ENCODE measurements around the gene MX2.
"Not testable (repeated sequence)": the region's sequence is repeated elsewhere in the genome, so short reads cannot be mapped to it uniquely, and the experiment has no call there.

Gene MX2, protein sequence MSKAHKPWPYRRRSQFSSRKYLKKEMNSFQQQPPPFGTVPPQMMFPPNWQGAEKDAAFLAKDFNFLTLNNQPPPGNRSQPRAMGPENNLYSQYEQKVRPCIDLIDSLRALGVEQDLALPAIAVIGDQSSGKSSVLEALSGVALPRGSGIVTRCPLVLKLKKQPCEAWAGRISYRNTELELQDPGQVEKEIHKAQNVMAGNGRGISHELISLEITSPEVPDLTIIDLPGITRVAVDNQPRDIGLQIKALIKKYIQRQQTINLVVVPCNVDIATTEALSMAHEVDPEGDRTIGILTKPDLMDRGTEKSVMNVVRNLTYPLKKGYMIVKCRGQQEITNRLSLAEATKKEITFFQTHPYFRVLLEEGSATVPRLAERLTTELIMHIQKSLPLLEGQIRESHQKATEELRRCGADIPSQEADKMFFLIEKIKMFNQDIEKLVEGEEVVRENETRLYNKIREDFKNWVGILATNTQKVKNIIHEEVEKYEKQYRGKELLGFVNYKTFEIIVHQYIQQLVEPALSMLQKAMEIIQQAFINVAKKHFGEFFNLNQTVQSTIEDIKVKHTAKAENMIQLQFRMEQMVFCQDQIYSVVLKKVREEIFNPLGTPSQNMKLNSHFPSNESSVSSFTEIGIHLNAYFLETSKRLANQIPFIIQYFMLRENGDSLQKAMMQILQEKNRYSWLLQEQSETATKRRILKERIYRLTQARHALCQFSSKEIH

DNA sequence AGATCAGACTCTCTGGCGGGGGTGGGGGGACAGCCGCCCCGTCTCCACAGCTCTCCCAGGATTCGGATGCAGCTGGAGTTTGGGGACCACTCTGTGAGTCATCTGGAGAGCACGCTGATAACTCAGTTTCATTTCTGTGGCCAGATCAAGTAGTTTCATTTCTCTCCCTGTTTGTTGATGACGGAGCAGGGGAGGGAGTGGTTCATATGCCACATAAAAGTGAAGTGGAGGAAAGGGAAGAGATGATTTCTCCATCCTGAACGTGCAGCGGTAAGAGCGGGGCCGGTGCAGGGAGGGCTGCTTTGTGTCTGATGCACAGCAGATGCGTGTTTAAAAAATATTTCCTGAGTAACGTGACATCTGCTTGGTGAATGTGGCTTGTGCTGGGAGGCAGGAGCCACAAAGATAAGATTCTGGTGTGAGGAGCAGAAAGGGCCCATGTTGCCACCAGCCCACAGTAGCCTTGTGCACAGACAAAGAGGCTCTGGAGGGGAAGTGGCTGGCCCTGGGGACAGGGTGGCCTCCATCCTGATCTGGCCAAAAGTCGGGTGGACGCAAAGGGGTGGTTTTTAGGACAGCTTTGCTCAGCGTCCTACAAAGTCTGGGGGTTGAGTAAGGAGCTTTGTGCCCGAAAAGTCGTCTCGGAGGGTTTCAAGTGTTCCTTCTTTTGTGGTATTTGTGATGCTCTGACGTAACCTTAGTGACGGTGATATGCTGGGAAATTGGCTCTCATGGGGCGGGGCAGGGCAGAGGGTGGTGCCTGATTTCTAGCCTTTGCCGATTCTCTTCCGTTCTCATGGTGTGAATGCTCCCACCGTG, at the start of gene MX2:
Gene MX2, plus strand, starts transcription at position 242 of the 819 bp plus-strand sequence. CDS start 14,880 bp downstream, outside the sequence.
- peak in 3 of 4 experiments; percentile 27 to 76 (median 67) for DNase-seq

DNA sequence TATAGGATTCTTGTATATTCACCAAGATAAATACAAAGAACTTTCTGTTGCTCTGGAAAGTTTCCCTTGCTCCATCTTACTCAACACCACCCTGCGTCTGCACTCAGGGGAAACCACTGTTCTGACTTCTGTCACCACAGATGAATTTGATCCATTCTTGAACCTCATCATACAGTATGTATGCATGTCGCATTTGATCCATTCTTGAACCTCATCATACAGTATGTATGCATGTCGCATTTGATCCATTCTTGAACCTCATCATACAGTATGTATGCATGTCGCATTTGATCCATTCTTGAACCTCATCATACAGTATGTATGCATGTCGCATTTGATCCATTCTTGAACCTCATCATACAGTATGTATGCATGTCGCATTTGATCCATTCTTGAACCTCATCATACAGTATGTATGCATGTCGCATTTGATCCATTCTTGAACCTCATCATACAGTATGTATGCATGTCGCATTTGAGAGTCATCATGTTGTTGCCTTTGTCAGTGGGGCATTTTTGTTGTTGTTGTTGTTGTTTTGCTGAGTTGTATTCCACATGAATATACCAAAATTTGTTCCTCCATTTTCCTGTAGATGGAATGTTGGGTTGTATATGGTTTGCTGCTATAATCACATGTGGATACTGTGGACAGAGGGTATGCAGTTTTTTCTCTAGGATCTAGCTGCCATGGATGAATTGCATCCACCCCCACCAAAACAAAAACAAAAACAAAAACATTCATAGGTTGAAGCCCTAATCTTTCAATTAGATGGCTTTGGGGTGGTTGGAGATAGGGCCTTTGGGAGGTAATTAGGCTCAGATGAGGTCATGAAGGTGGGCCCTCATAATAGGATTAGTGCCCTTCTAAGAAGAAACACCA, 48.3 kb upstream of the MX2 start:
- not testable (repeated sequence) for DNase-seq

DNA sequence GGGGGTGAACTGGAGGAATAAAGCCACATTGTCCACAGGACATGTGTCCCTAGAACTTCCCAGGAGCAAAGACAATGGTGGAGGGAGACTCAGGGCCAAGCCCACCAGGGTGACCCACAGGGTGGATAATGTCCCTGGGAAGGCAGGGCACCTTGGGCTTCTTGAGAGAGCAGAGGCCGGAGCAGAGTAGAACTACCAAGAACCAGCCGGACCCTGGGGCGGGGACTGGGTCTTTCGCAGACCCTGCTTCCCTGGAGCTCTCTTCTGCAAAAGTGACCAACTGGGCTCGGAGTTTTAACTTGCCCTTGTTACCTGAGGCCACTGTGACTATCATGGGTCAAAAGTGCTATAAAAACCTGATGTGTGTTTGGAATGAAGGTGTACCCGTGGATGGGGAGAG, 46.1 kb upstream of the MX2 start:
- DNase-seq, result no peak

DNA sequence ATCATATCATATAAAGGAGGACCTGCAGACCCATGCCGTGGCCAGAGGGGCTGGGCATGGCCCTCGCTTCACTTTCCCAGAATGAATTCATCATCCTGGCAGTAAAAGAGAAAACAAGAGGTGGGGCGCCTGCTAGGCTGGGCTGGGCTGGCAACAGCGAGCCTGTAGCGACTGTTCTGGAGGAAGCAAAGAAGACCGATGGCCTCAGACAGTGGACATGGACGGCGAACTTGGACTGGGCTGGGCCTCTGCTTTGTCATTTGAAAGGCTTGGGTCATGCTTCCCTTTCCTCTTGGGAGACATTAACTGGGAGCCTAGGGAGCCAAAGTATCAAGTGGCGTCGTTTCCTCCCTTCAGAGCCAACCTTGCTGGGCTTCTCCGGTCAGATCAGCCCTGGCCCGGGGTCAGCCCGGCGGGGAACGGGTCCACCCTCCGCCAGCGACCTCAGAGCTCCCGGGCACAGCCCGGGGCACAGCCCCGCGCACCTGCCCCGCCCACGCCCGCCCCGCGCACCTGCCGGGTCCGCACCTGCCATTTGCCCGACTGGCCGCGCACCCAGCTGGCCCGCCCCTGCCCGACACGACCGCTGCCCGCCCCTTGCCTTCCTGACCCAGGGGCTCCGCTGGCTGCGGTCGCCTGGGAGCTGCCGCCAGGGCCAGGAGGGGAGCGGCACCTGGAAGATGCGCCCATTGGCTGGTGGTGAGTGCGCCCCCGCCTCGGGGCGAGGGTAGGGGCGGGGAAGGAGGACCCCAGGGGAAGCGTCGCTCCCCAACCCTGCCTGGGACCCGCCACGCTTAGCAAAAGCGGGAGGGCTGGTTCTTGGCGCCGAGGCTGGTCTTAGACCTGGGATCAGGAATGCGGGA, 45.4 kb upstream of the MX2 start, which contains the start of gene FAM3B:
Gene FAM3B, plus strand, starts transcription at position 602 of the 863 bp plus-strand sequence. Its CDS starts 79 bp downstream, at position 681.
- no peak for DNase-seq

DNA sequence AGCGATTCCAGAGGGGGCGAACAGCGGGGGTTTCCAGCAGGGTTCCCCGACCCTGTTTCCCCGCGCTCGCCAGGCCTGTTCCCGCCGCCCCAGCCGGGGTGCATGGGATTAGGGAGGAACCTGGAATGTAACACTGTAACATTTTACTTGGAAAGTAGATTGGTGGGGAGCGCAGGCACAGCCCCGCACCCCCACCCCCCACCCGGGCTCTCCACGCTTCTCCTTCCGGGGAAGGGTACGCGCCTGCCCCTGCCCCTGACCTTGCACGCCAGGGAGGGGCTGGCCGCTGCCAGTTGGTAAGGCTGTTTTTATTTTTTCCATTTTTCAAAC, 44.8 kb upstream of the MX2 start:
- DNase-seq, result no peak

DNA sequence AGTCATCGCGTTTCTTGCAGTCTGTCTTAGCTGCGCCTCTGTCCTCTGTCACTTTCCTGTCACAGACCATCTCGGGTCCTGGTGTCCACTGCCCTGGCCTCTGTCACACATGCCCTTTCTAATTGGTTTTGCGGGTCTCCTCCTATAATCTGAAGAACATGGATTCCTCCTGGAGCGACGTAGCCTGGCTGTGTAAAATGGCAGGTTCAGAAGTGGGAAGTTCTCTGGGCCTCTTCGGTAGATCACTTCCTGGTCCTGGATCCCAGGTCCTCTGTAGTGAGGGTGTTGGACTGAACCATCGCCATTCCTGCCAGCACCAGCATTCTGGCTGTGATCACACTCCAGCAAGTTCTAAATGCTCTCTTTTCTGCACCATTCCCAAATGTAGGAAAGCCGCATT, 44.4 kb upstream of the MX2 start:
- DNase-seq, result no peak

DNA sequence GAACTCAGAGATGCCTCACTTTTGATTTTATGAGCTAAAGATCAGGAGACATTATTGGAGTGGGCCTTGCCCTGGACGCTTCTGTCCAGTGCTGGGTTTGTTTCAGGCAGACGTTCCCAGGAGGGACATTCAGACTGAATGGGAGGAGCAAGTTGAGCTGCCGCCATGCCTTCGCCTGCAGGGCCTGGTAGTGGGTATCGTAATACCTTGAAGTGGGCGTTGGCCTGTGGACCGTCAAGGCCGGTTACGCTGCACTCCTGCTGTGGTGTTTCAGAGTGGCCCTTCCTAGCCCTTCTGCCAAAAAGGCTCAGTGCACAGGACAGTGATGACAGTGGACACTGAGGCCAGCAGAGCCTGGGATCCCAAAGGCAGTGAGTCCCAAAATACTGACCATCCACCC, 43.6 kb upstream of the MX2 start:
- no peak for DNase-seq

DNA sequence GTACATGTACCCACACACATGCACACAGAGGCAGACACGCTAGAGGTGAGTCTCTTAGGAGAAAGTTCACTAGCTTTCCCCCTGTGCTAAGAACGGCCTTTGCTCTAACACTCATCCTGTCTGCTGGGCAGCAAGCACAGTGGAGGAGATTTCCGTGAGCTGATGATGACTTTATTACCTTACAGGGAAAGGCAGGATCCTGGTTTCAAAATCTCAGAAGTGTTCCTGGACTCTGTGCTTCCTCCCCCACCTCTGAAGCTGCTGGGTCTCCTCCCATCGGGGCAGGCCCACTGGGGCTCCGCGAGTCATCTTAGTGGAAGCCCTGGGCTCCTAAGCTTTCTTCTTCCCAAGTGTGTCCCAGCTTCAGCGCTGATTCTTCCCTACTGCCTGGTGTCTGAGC, 42.6 kb upstream of the MX2 start:
- no peak for DNase-seq

DNA sequence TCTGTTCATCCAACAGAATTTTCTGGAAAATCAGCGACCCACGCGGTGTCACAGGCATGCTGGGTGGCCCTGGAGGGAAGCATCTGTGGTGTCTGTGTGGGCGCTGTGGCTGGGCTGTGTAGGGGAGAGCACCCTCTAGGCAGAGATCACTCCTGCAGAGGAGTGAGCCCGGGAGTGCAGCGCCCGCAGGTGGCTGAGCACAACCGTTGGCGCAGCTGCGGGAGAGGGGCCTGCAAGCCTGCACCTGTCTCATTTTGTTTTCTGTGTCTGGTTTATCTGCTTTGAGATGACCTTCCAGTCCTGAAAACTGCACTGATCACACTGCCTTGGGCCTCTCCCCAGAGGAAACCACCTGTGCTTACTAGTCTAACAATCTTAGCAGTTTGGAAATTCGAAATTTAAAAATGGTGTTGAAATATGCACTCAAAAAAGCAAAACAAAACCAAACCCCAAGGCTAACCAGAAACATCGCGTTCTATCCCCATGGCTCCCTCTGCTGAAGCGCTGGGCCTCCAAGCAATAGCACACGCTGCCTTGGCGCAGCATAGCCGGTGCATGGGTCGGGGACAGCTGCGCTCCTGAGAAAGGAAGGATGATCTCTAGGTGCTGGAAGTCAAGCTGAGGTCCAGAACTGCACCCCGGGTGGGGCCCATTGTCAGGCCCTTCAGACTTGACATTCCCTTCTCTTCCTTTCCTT, 40.5 kb upstream of the MX2 start:
- no peak for DNase-seq

DNA sequence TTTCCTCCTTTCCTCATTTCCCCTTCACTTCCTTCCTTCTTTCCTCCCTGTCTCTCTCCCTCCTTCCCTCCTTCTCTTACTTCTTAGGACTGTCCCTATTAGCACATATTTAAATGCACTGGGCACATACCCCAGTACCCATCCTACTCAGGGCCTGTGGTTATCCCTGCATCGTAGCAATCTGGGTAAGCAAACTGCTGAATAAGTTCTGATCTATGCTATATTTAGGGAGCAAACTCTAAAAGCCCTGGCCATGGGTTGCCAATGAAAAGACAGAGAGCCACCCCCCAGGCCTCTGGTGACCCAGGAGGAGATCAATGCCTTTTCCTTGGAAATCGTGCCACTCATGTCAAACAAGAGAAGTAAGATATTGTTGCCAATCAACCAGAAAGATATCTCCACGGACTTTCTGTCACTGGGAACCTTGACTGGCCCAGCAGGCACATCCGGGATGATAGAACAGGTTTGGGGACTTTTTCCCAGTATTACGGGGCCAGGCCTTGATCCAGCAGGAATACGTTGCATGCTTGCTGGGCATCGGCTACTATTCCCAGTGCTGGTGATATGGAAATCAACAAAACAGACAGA, 39.8 kb upstream of the MX2 start:
- DNase-seq, result no peak

DNA sequence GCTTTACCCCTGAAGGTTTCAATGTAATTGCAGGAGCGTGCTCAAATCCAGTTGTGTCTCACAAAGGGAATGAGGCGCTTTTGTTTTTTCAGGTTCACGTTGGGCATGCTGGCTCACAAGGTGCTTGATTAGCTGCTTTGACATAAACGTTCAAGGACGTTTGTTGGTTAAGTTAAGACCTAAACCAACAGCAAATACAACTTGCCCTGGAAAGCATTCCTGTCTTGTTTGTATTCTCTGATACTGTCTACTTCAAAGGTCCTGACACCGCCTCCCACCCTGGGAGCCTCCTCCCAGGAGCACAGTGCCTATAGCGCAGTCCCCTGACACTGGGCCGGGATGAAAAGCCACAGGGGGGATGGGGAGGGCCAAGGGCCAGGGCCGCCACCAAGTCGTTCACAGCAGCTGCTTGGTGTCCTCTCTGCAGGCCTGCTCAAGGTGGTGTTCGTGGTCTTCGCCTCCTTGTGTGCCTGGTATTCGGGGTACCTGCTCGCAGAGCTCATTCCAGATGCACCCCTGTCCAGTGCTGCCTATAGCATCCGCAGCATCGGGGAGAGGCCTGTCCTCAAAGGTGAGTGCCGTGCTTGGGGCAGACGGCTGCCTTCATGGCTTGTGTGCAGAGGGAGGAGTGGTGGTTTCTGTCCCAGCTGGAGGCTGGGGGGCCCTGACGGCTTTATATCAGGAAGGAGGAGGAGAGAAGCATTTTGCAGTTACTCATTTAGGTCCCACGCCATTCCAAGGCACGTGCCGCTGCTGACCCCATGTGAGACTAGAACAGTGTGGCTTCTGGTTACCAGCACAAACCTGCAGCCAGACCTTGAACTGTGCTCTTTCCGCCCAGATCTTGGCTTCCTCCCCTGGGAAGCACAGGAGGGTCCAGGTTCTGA, 39.1 kb upstream of the MX2 start:
- no peak for DNase-seq

DNA sequence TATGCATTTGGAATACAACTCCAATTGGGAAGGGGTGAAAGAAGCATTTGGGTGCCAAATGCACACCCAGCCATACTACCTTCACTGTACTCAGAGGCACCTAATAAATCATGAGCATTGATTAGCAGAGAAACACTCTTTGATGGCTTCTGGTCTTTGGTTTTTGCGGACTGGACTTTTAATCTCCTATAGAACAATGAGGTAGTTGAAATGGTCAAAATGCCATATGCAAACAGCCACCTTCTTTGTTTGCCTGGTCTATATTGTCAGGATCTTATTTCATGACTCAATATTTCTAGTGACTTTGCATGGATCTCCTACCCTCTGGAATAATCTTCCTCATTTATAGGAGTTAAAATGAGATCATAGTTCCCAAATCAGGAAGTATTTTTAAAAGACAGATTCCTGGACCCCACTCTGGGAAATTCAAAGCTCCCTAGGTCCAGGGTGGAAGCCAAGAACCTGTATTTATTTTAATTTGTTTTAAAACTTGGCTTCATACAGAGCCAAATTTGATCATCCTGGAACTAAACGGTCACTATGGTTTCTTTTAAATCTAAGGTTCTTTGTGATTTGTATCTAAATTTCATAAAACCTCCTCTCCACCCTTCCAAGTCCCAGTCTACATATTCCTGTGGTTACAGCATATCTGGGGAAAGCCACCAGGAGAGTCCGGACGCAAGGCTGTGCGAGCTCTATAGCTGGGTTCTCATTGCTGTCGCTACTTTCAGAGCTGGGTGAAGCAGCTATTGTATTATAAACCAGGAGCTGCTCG, 36.5 kb upstream of the MX2 start:
- no peak for DNase-seq

DNA sequence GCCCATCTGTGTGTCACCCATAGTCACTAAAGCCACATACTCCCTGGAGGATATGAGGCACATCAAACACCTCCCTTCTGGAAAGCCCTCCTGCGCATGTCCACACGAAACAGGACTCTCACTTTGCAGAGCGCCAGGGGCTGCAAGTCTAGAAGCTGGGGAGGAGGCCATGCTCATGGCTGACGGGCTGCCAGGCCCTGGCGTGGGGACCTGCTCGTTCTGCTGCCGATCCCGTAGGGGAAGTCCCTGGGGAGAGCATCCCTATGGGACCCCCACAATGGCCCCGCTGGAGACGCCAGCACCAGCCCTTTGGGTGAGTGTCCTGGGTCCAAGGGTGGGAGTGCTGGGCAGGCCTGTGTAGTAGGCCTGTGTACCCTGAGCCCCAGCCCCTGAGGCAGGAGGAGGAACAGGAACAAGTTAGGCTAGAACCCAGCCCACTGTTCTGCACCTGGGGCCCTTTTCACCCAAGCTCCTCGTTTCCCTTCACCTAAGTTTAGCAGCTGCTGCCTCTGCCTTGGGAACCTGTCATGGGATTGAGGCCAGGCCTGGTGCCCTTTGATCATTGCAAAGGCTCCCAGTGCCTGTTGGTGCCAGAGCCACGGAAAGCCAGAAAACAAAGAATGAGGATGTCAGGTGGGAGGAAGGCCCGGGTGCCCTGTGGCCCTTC, 35.3 kb upstream of the MX2 start:
- no peak for DNase-seq

DNA sequence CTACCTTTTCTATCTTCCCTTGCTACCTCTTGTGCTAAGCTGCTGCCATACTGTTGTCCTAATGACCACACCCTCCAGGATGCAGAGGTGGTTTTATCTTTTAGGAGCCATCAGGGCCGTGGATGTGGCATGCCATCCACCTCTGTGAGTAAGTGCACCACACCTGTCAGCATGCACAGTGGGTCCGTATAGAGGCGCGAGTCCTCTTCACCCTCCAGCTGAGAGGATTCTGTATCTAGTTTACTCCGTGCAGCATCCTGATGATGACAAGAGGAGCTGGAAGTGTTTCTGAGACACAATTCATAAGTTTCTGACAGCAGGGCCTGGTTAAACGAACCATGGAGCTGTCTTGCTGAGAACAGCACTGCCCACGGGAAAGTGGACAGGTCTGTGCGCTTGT, 34.1 kb upstream of the MX2 start:
- no peak for DNase-seq

DNA sequence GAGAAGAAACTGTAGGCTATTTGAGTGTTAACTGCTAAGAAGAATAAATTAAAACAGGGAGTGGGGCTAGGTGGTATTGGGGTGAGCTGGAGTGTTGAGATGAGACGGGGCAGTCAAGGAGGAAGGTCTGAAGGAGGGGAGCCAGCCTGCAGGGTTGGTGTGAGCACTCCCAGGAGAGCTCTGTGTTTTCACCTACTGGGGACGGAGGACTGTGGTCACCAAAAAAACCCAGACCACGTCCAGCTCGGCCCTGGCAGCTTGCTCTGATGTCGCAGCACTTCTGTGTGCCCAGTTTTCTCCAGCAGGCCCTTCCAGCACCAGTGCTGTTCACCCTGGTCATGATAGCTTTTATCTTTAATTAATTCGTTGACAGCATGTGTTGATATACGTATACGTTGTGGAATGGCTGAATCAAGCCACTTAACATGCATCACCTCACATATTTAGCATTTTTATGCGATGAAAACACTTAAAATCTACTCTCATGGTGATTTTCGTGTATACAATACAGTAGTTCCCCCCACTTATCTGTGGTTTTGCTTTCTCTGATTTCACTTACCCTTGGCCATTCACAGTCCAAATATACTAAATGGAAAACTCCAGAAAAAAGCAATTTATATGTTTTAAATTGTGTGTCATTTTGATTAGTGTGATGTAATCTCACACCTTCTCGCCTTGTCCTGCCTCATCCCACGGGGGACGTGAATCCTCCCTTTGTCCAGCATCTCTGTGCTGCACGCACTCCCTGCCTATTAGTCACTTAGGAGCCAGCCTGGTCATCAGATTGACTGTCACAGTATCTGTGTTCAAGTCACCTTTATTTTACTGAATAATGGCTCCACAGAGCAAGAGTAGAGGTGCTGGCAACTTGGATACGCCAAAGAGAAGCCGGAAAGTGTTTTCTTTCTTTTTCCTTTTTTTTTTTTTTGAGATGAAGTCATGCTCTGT, 32.9 kb upstream of the MX2 start:
- DNase-seq, result no peak

DNA sequence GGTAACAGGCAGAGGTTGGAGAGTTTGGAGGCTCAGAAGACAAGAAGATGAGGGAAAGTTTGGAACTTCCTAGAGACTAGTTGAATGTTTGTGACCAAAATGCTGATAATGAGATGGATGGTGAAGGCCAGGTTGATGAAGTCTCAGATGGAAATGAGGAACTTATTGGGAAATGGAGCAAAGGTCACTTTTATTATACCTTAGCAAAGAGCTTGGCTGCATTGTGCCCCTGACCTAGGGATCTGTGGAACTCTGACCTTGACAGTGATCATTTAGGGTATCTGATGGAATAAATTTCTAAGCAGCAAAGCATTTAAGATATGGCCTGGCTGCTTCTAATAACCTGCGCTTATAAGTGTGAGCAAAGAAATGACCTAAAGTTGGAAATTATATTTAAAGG, 28.1 kb upstream of the MX2 start:
- DNase-seq, result no peak

DNA sequence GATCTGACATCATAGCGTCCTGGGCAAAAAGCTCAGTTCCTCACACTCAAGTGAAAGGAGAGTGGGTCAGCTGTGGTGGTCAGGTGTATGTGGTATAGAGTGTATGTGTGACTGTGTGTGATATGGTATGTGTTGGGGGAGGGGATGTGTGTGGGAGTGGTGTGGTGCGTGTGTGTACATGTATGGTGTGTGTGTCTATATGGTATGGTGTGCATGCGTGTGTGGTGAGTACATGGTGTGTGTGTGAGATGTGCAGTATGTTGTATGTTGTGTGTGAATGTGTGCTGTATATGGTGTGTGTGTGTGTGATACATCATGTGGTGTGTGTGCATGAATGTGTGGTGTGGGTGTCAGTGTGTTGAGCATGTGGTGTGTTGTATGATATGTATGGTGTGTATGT, 24.3 kb upstream of the MX2 start:
- no peak for DNase-seq
